ENCODE results near the gene SH3RF3.

Gene SH3RF3

GRCh38 chr2:109207176-109207575 lies 78.2 kb downstream of the SH3RF3 start:
- no peak overlapping the region for H2BK120ac ChIP-seq (ENCODE audit: low read depth, low read length)
- H2AK5ac ChIP-seq (ENCODE audit: low read depth, low read length) = no peak overlapping the region
- H3K9ac ChIP-seq (ENCODE audit: low read depth, low read length, poor library complexity) = no peak overlapping the region
- no CpG with 5 or more reads among the region's 1 CpG for WGBS, 2 donors (ENCODE audit: extremely low coverage in 2 of 2, insufficient read length in 2 of 2, insufficient replicate concordance in 1 of 2)
- H3K18ac ChIP-seq (ENCODE audit: low read length) = no peak overlapping the region
- no peak for DNase-seq (ENCODE audit: low spot score)
- H3K4me3 ChIP-seq (ENCODE audit: low read length in 2 of 2) = no peak overlapping the region
- no peak overlapping the region for H3K23ac ChIP-seq (ENCODE audit: low read depth, low read length, poor library complexity)
- H3K27me3 ChIP-seq (ENCODE audit: control insufficient read depth in 3 of 3, insufficient read depth in 3 of 3, low read depth in 1 of 3, low read length in 3 of 3) = no peaks in the 10 kb centered on the region
- no peaks in the 10 kb centered on the region for H3K36me3 ChIP-seq (replicated peaks in 1 of 2; ENCODE audit: control insufficient read depth in 2 of 2, insufficient read depth in 2 of 2, low read length in 2 of 2)
- H2BK5ac ChIP-seq (ENCODE audit: low read length) = no peak overlapping the region
- H2AFZ ChIP-seq (ENCODE audit: low read length) = no peak overlapping the region
- no peak overlapping the region for H4K8ac ChIP-seq (ENCODE audit: low read depth, low read length)
- H3K4ac ChIP-seq (ENCODE audit: low read length) = no peak overlapping the region
- H3K27ac ChIP-seq (replicated peaks; ENCODE audit: low read length) = no peak overlapping the region
- no peak overlapping the region for H4K91ac ChIP-seq (ENCODE audit: low read depth, low read length, poor library complexity)
- H3K14ac ChIP-seq (ENCODE audit: low read length) = no peak overlapping the region
- no peaks in the 10 kb centered on the region for H3K79me1 ChIP-seq (ENCODE audit: low read depth, low read length)
- H2BK15ac ChIP-seq (ENCODE audit: low read length) = no peak overlapping the region
- no peak overlapping the region for H2BK12ac ChIP-seq (ENCODE audit: low read length)
- no peak overlapping the region for H3K4me2 ChIP-seq (ENCODE audit: insufficient read depth, low read length, poor library complexity, severe bottlenecking)
- H3K9me3 ChIP-seq (replicated peaks in 1 of 2; ENCODE audit: control insufficient read depth in 2 of 2, insufficient read depth in 1 of 2, low read depth in 1 of 2, low read length in 2 of 2) = peaks cover 0 to 6% of the 10 kb centered on the region in 2 donors
- no peaks in the 10 kb centered on the region for H3K4me1 ChIP-seq (ENCODE audit: control insufficient read depth in 2 of 2, insufficient read depth in 1 of 2, low read depth in 1 of 2, low read length in 2 of 2)

- Histone ChIP-seq H3K36me3 (replicated peaks in 1 of 2; ENCODE audit: control insufficient read depth in 2 of 2, insufficient read depth in 2 of 2, low read length in 2 of 2) (no peaks in the 10 kb centered on the region), H3K27ac (replicated peaks; ENCODE audit: low read length) (no peak overlapping the region), H3K23ac (ENCODE audit: low read depth, low read length, poor library complexity) (no peak overlapping the region), H2AFZ (ENCODE audit: low read length) (no peak overlapping the region), H2BK12ac (ENCODE audit: low read length) (no peak overlapping the region), H3K4me1 (ENCODE audit: control insufficient read depth in 2 of 2, insufficient read depth in 1 of 2, low read depth in 1 of 2, low read length in 2 of 2) (no peaks in the 10 kb centered on the region), H2BK120ac (ENCODE audit: low read depth, low read length) (no peak overlapping the region), H2BK5ac (ENCODE audit: low read length) (no peak overlapping the region), H3K9me3 (replicated peaks in 1 of 2; ENCODE audit: control insufficient read depth in 2 of 2, insufficient read depth in 1 of 2, low read depth in 1 of 2, low read length in 2 of 2) (peaks cover 0 to 6% of the 10 kb centered on the region in 2 donors), H3K18ac (ENCODE audit: low read length) (no peak overlapping the region), H3K4ac (ENCODE audit: low read length) (no peak overlapping the region), H4K91ac (ENCODE audit: low read depth, low read length, poor library complexity) (no peak overlapping the region), H3K4me2 (ENCODE audit: insufficient read depth, low read length, poor library complexity, severe bottlenecking) (no peak overlapping the region), H2BK15ac (ENCODE audit: low read length) (no peak overlapping the region), H2AK5ac (ENCODE audit: low read depth, low read length) (no peak overlapping the region), H3K27me3 (ENCODE audit: control insufficient read depth in 3 of 3, insufficient read depth in 3 of 3, low read depth in 1 of 3, low read length in 3 of 3) (no peaks in the 10 kb centered on the region), H3K9ac (ENCODE audit: low read depth, low read length, poor library complexity) (no peak overlapping the region), H3K79me1 (ENCODE audit: low read depth, low read length) (no peaks in the 10 kb centered on the region), H3K14ac (ENCODE audit: low read length) (no peak overlapping the region), H4K8ac (ENCODE audit: low read depth, low read length) (no peak overlapping the region), H3K4me3 (ENCODE audit: low read length in 2 of 2) (no peak overlapping the region)
- DNase-seq (ENCODE audit: low spot score) = no peak
- no CpG with 5 or more reads among the region's 3 CpGs for WGBS, 2 donors (ENCODE audit: extremely low coverage in 2 of 2, insufficient read length in 2 of 2, insufficient replicate concordance in 1 of 2)
Measured at GRCh38 chr2:109208071-109208950, 79.3 kb downstream of the SH3RF3 start.

- Histone ChIP-seq H4K8ac (ENCODE audit: low read depth, low read length) (no peak overlapping the region), H4K91ac (ENCODE audit: low read depth, low read length, poor library complexity) (no peak overlapping the region), H3K18ac (ENCODE audit: low read length) (no peak overlapping the region), H3K27ac (replicated peaks; ENCODE audit: low read length) (no peak overlapping the region), H3K4me1 (ENCODE audit: control insufficient read depth in 2 of 2, insufficient read depth in 1 of 2, low read depth in 1 of 2, low read length in 2 of 2) (no peaks in the 10 kb centered on the region), H2BK15ac (ENCODE audit: low read length) (no peak overlapping the region), H3K14ac (ENCODE audit: low read length) (no peak overlapping the region), H3K4ac (ENCODE audit: low read length) (no peak overlapping the region), H2AK5ac (ENCODE audit: low read depth, low read length) (no peak overlapping the region), H2BK12ac (ENCODE audit: low read length) (no peak overlapping the region), H3K4me2 (ENCODE audit: insufficient read depth, low read length, poor library complexity, severe bottlenecking) (no peak overlapping the region), H3K4me3 (ENCODE audit: low read length in 2 of 2) (no peak overlapping the region), H2AFZ (ENCODE audit: low read length) (no peak overlapping the region), H3K9me3 (replicated peaks in 1 of 2; ENCODE audit: control insufficient read depth in 2 of 2, insufficient read depth in 1 of 2, low read depth in 1 of 2, low read length in 2 of 2) (peaks cover 0 to 6% of the 10 kb centered on the region in 2 donors), H3K9ac (ENCODE audit: low read depth, low read length, poor library complexity) (no peak overlapping the region), H3K27me3 (ENCODE audit: control insufficient read depth in 3 of 3, insufficient read depth in 3 of 3, low read depth in 1 of 3, low read length in 3 of 3) (no peaks in the 10 kb centered on the region), H3K36me3 (replicated peaks in 1 of 2; ENCODE audit: control insufficient read depth in 2 of 2, insufficient read depth in 2 of 2, low read length in 2 of 2) (no peaks in the 10 kb centered on the region), H2BK5ac (ENCODE audit: low read length) (no peak overlapping the region), H2BK120ac (ENCODE audit: low read depth, low read length) (no peak overlapping the region), H3K23ac (ENCODE audit: low read depth, low read length, poor library complexity) (no peak overlapping the region), H3K79me1 (ENCODE audit: low read depth, low read length) (no peaks in the 10 kb centered on the region)
- WGBS, 2 donors (ENCODE audit: extremely low coverage in 2 of 2, insufficient read length in 2 of 2, insufficient replicate concordance in 1 of 2) = no CpG with 5 or more reads among the region's 6 CpGs
- DNase-seq (ENCODE audit: low spot score) = no peak
Measured at GRCh38 chr2:109208951-109209335, 79.9 kb downstream of the SH3RF3 start.

DNA sequence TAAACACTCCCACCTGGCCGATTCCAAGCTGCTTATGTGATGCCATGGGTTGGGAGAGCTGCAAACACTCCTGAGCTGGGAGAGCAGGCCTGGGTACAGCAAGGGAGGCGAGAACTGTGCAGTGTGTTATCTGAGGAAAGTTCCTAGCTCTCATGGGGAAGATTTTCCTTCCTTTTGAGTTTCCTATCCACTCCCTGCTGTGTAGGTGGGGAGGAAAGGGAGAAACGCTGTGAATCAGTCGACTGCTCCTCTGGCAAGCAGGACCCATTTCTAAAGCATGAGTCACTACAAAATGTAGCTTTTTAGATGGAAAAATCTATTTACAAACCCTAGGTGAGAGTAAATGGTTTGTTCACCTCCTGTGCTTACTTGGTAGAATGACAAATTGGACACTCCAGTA lies 80.4 kb downstream of the SH3RF3 start:
- Histone ChIP-seq H3K14ac (ENCODE audit: low read length) (no peak overlapping the region), H2BK5ac (ENCODE audit: low read length) (no peak overlapping the region), H4K91ac (ENCODE audit: low read depth, low read length, poor library complexity) (no peak overlapping the region), H3K23ac (ENCODE audit: low read depth, low read length, poor library complexity) (no peak overlapping the region), H3K9ac (ENCODE audit: low read depth, low read length, poor library complexity) (no peak overlapping the region), H2BK120ac (ENCODE audit: low read depth, low read length) (no peak overlapping the region), H3K79me1 (ENCODE audit: low read depth, low read length) (no peaks in the 10 kb centered on the region), H3K27me3 (ENCODE audit: control insufficient read depth in 3 of 3, insufficient read depth in 3 of 3, low read depth in 1 of 3, low read length in 3 of 3) (no peaks in the 10 kb centered on the region), H3K4me2 (ENCODE audit: insufficient read depth, low read length, poor library complexity, severe bottlenecking) (no peak overlapping the region), H2BK15ac (ENCODE audit: low read length) (no peak overlapping the region), H4K8ac (ENCODE audit: low read depth, low read length) (no peak overlapping the region), H3K18ac (ENCODE audit: low read length) (no peak overlapping the region), H3K9me3 (replicated peaks in 1 of 2; ENCODE audit: control insufficient read depth in 2 of 2, insufficient read depth in 1 of 2, low read depth in 1 of 2, low read length in 2 of 2) (peaks cover 0 to 6% of the 10 kb centered on the region in 2 donors), H3K4ac (ENCODE audit: low read length) (no peak overlapping the region), H2AK5ac (ENCODE audit: low read depth, low read length) (no peak overlapping the region), H3K4me3 (ENCODE audit: low read length in 2 of 2) (no peak overlapping the region), H2AFZ (ENCODE audit: low read length) (no peak overlapping the region), H3K36me3 (replicated peaks in 1 of 2; ENCODE audit: control insufficient read depth in 2 of 2, insufficient read depth in 2 of 2, low read length in 2 of 2) (no peaks in the 10 kb centered on the region), H2BK12ac (ENCODE audit: low read length) (no peak overlapping the region), H3K27ac (replicated peaks; ENCODE audit: low read length) (no peak overlapping the region), H3K4me1 (ENCODE audit: control insufficient read depth in 2 of 2, insufficient read depth in 1 of 2, low read depth in 1 of 2, low read length in 2 of 2) (no peaks in the 10 kb centered on the region)
- no peak for DNase-seq (ENCODE audit: low spot score)
- WGBS, 2 donors (ENCODE audit: extremely low coverage in 2 of 2, insufficient read length in 2 of 2, insufficient replicate concordance in 1 of 2) = no CpG with 5 or more reads among the region's 4 CpGs
